Measurements from ENCODE around the gene MAP7. TPM values are rescaled to one million over a fixed set of nuclear protein-coding genes. Genes with fewer than 3 reads are reported as not detected.
"Not testable (repeated sequence)": the region's sequence is repeated elsewhere in the genome, so short reads cannot be mapped to it uniquely, and the experiment has no call there.

The MAP7 gene
- total RNA-seq, 6 experiments from 2014 or later, result 0.14 to 0.65 (median 0.51) TPM

- Mint-ChIP-seq H3K36me3 (ENCODE audit: low read depth) (no peaks in the 10 kb centered on the region), H3K4me1 (ENCODE audit: low read depth) (no peaks in the 10 kb centered on the region), H3K9me3 (no peaks in the 10 kb centered on the region), H3K27me3 (ENCODE audit: insufficient read depth) (peaks cover 12% of the 10 kb centered on the region), H3K27ac (no peak overlapping the region), H3K4me3 (no peak overlapping the region)
- DNase-seq, result no peak
- no peak for TF ChIP-seq CTCF (IDR thresholded peaks at IDR 0.05)
Measured at GRCh38 chr6:136435101-136435500, 115.1 kb downstream of the MAP7 start.

DNA sequence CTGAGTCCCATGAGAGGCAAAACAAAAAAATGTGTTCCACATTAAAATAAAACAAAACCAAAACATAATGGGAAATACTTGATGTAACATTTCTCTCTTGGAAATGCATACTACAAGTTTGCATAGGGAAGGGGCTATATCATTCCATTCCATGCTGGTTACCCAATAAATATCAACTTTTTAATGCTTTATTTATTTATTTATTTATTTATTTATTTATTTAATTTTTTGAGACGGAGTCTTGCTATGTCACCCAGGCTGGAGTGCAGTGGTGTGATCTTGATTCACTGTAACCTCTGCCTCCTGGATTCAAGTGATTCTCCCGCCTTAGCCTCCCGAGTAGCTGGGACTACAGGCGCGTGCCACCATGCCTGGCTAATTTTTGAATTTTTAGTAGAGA is 118.9 kb downstream of the MAP7 start:
- not testable (repeated sequence) for H3K27ac Mint-ChIP-seq; H3K4me3 Mint-ChIP-seq; H3K27me3 Mint-ChIP-seq (ENCODE audit: insufficient read depth); H3K36me3 Mint-ChIP-seq (ENCODE audit: low read depth); DNase-seq; H3K9me3 Mint-ChIP-seq; H3K4me1 Mint-ChIP-seq (ENCODE audit: low read depth)

- no peak for TF ChIP-seq CTCF (IDR thresholded peaks at IDR 0.05)
- no peaks in the 10 kb centered on the region for H3K36me3 Mint-ChIP-seq (ENCODE audit: low read depth)
- H3K9me3 Mint-ChIP-seq, result no peaks in the 10 kb centered on the region
- H3K4me1 Mint-ChIP-seq (ENCODE audit: low read depth), result no peaks in the 10 kb centered on the region
- H3K4me3 Mint-ChIP-seq, result no peak overlapping the region
- H3K27me3 Mint-ChIP-seq (ENCODE audit: insufficient read depth), result peaks cover 5% of the 10 kb centered on the region
- DNase-seq, result no peak
- no peak overlapping the region for H3K27ac Mint-ChIP-seq
Measured at GRCh38 chr6:136429264-136430065, 120.8 kb downstream of the MAP7 start.

GRCh38 chr6:136427378-136427717 is 122.9 kb downstream of the MAP7 start:
- H3K4me3 Mint-ChIP-seq, result no peak overlapping the region
- DNase-seq, result no peak
- no peaks in the 10 kb centered on the region for H3K36me3 Mint-ChIP-seq (ENCODE audit: low read depth)
- H3K4me1 Mint-ChIP-seq (ENCODE audit: low read depth), result no peaks in the 10 kb centered on the region
- no peaks in the 10 kb centered on the region for H3K9me3 Mint-ChIP-seq
- H3K27ac Mint-ChIP-seq, result no peak overlapping the region
- peaks cover 6% of the 10 kb centered on the region for H3K27me3 Mint-ChIP-seq (ENCODE audit: insufficient read depth)
- no peak for TF ChIP-seq CTCF (IDR thresholded peaks at IDR 0.05)

DNA sequence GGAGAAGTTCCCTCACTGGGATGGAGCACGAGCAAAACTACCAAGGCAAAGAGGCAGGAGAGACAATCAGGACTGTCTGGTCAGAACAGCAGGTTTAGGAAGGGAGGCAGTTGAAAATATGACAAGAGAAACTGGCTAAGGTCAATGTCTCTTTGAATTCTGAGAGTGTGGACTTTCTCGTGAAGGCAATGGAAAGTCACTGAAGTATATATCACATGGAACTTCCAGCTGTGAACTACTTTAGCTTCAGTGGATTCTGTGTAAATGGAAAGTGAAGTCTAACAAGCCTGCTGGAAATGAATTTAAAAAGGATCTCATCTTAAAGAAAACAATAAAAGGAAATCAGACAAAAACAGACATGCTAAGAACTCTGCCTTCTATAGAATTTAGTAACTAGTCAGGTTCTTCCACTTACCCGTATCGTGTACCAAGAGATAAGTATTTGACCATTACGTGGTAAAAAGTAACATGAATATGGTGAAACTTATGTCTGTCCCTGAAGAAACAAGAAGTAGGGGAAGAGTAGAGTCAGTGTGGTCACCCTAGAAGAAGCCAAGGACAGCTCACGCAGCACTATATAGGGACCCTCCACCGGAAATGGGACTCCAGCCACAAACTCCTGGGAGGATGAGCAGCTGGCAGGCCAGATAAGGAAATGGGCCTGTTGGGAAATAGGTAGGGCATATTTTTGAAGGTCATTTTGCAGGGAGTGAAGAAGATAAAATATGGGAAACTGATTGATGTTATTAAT is 123.4 kb downstream of the MAP7 start:
- Mint-ChIP-seq H3K36me3 (ENCODE audit: low read depth) (no peaks in the 10 kb centered on the region), H3K27me3 (ENCODE audit: insufficient read depth) (peaks cover 6% of the 10 kb centered on the region), H3K4me3 (no peak overlapping the region), H3K4me1 (ENCODE audit: low read depth) (no peaks in the 10 kb centered on the region), H3K9me3 (no peaks in the 10 kb centered on the region), H3K27ac (no peak overlapping the region)
- DNase-seq, result no peak
- no peak for TF ChIP-seq CTCF (IDR thresholded peaks at IDR 0.05)

DNA sequence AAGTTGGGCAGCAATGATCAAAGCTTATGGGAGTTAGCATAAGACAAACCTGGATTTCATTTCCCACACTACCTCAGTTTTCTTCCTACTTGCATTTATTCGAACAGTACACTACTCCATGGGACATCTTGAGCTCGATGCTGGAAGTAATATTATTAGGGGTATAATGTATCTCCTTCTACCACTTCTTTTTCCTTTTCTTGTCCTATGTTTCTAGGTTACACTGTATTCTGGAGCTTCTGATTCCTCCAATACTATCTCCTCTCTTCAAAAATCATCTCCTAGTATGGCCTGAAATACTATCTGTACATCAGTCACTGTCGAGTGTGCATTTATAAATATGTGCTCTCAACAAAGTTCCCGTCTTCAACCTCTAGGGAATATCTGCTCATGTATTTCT is 124.4 kb downstream of the MAP7 start:
- no peaks in the 10 kb centered on the region for H3K36me3 Mint-ChIP-seq (ENCODE audit: low read depth)
- no peak overlapping the region for H3K27ac Mint-ChIP-seq
- no peak for TF ChIP-seq CTCF (IDR thresholded peaks at IDR 0.05)
- H3K4me3 Mint-ChIP-seq, result no peak overlapping the region
- H3K27me3 Mint-ChIP-seq (ENCODE audit: insufficient read depth), result peaks cover 6% of the 10 kb centered on the region
- no peaks in the 10 kb centered on the region for H3K4me1 Mint-ChIP-seq (ENCODE audit: low read depth)
- DNase-seq, result no peak
- no peaks in the 10 kb centered on the region for H3K9me3 Mint-ChIP-seq

All from HFFc6 (cell line).